Stimulated activated CD8-positive, alpha-beta memory T cell treated with anti-CD3 and anti-CD28 coated beads, Interleukin-12 subunit alpha, Interleukin-12 subunit beta, amount 100 ng/mL, for 4 hours (primary cell): ENCODE results near the gene P2RY6.
"Not testable (repeated sequence)": the region's sequence is repeated elsewhere in the genome, so short reads cannot be mapped to it uniquely, and the experiment has no call there.

ENCODE experiments used
- DNase-seq: peaks from one replicate; pipeline ENCODE4 v3.0.0-alpha.2; 2020; ENCODE audit warnings: low read depth

The P2RY6 gene

DNA sequence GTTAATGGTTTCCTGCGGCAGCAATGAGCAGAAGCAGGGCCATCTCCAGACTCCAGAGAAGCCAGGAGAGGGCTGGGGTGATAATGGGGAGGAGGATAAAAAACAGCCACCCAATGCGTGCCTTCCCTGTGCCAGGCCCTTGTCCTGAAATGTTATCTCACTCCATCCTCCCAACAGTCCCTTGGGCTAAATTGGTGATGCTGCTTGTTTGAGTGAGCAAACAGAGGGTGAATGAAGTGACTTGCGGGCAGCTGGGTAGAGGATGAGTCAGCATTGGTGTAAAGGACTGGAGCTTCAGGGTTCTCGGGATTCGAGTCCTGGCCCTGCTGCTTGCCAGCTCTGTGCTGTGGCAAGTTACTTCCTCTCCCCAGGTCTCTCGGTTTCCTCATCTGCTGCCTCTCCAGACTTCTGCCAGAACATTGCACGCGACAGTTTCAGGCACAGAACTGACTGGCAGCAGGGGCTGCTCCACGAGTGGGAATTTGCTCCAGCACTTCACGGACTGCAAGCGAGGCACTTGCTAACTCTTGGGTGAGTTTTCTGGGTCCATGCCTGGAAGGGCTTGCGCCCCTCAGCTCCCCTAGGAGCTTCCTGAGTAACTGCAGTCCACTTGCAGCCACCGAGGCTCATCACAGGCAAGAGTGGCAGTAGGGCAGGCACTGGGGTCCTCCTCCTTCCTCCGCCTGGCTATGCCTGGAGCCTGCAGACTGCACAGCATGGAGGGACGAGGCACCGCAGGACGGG is at the start of gene P2RY6:
P2RY6 (plus strand) TSS at position 403 of the 744 bp plus-strand sequence. CDS start 24,181 bp downstream, outside the sequence.
- no peak for DNase-seq

DNA sequence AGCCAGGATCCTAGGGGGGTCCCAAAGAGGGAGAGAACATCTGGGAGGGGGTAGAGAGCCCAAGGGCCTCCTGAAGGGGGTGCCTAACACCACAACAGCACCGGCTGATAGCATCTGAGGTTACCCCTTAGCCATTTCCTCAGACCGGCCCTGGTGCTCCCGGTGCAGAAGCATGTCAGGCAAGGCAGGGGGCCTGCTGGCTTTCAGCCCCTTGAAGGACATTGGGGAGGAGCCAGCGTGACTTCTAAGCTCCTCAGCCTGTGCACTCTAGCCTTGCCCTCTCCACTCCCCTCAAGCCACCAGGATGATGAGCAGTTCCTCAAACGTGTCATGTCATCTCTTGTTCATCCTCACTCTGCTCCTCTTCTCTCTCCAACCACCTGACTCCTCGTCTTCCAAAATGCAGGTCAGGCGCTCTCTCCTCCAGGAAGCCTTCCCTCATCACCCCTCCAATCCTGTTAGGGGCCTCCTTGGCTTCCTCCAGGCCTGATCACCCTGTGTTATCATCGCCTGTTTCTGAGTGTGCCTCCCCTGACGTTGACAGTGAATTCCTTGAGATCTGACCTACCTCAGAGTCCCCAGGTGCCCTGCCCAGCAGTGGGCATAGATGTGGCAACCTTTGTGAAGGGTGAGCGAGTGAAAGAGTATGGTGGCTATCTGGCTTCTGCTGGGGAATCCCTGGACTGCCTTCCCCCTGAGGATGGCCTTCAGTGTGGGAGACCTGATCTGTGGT is 48.0 kb upstream of the P2RY6 start:
- no peak for DNase-seq

DNA sequence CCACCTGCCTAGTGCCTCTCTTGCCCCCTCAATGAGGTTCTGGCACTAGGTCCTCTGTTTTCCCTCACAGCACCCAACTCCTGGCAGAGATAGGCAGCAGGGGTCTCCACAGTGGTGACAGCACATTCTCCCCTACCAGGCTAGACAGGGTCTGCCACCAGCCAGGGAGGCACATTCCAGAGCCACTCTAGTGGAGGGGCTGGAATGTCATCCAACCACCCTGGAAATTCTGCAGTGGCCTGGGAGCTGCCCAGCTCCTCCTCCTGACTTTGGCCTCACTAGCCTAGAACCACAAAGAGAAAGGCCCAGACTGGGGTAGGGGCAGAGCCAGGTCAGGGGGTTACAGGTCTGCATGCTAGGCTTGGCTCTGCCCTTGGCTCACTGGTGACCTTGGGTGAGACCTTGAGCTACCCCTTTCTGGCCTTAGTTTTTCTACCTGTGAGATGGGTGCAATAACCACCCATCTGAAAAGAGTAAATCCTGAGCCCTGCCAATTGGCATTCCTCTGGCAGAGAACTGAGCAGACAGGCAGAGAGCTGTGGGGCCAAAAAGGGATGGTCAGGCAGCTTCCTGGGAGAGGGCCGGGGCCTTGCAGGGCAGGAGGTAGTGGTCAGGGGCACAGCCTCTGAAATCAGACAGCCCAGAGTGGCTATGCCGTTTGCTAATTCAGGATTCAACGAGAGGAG is 47.0 kb upstream of the P2RY6 start:
- no peak for DNase-seq

DNA sequence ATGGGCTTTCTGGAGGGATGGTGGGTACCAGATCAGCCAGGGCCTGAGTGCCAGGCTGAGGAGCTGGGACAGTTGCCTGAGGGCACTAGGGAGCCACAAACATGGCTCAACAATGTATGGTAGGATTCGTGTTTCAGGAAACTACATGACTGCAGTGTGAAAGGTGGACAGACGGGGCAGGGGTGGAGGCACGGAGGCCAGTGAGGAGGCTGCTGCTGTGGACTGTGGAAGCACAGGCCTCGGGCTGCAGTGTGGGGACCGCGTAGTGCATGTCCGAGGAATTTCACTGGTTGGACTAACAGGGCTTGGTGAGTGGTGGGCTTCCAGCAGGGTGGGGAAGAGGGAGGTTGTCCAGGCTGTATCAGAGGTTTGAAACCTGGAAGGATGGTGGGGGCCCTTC is 46.3 kb upstream of the P2RY6 start:
- no peak for DNase-seq

GRCh38 chr11:73226297-73227006 is 45.7 kb upstream of the P2RY6 start:
- DNase-seq = no peak

GRCh38 chr11:73227571-73228211 is 44.4 kb upstream of the P2RY6 start:
- DNase-seq = no peak

GRCh38 chr11:73228268-73229134 is 43.6 kb upstream of the P2RY6 start:
- DNase-seq = no peak

- no peak for DNase-seq
These were observed 42.7 kb upstream of the P2RY6 start for GRCh38 chr11:73229321-73229895.

DNA sequence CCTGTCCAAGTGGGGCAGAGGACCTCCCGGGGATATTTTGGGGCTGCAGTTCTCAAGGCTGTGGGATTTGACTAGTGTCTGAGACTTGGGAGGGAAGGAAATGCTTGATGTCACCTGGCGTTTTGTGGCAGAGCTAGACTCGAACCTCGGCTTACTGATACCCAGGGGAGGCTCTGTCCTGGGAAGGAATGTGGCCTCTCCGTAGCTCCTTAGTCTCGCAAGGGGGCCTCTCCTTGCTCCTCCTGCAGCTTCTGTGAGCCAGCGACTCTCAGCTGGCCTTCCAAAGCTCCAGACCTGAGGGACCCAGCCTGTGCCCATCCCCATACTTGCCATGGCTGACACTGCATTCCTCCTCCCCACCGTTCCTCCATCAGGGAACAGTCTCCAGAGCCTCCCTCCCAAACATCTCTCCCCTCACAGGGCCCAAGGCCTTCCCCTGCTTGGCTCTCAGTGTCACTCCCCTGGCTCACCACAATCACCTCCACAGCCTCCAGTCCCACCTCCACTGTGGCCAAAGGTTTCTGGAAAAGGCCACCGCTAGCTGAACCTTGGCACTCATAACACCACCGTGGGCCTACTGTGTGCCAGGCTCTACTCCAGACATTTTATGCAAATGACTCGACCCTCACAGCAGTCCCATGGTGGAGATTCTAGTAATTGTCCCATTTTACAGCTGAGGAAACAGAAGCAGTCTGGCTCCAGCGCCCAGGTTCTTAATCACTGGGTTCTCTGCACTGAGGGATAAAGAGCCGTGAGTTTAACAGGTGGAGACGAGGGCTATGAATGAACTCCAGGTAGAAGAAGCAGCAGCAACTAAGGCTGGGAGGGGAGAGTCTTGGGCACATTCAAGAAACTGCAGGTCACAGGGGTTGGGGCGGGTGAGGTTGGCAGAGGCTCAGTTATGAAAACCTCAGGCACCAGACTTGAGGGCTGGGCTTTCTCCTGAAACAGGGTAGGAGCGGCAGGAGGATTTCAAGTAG is 42.0 kb upstream of the P2RY6 start:
- DNase-seq = no peak

- DNase-seq = no peak
These were observed 41.2 kb upstream of the P2RY6 start for GRCh38 chr11:73230931-73231330.

- DNase-seq = not testable (repeated sequence)
These were observed 39.7 kb upstream of the P2RY6 start for GRCh38 chr11:73232487-73232886.

DNA sequence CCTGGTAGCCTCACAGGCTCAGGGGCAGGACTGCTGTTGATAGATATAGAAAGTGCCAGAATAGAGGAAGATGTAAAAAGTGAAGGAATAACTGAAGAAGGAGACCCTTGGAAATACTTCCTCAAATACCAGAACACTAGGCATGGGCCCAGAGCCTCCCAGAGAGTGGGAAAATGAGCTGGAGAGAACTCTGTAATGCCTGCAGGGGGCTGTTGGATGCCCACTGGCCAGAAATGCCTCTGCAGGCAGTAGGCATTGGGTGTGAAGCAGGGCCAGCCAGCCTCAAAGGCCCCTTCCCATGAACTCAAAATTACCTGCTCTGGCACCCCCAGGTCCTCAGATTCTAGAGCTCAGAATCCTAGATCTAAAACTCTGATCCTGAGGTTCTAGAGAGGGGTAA is 38.9 kb upstream of the P2RY6 start:
- DNase-seq = no peak

DNA sequence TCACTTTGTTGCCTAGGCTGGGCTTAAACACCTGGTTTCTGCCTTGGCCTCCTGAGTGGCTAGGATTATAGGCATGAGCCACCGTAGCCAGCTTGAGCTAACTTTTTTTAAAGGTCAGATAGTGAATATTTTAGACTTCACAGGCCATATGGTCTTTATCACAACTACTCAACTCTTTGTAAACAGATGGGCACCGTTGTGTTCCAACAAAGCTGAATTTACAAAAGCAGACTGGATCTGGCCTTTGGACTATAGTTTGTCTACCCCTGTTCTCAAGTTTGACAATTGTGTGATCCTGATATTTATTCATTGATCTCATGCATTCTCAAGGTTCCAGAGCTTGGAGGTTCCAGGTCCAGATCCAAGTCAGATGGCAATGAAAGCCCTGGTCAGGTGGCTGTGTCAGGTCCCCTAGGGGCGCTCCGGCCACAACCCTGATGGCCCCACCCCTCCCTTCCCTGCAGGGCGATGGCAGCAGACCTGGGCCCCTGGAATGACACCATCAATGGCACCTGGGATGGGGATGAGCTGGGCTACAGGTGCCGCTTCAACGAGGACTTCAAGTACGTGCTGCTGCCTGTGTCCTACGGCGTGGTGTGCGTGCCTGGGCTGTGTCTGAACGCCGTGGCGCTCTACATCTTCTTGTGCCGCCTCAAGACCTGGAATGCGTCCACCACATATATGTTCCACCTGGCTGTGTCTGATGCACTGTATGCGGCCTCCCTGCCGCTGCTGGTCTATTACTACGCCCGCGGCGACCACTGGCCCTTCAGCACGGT is 38.3 kb upstream of the P2RY6 start:
- no peak for DNase-seq

- no peak for DNase-seq
These were observed 37.5 kb upstream of the P2RY6 start for GRCh38 chr11:73234471-73235181.

DNA sequence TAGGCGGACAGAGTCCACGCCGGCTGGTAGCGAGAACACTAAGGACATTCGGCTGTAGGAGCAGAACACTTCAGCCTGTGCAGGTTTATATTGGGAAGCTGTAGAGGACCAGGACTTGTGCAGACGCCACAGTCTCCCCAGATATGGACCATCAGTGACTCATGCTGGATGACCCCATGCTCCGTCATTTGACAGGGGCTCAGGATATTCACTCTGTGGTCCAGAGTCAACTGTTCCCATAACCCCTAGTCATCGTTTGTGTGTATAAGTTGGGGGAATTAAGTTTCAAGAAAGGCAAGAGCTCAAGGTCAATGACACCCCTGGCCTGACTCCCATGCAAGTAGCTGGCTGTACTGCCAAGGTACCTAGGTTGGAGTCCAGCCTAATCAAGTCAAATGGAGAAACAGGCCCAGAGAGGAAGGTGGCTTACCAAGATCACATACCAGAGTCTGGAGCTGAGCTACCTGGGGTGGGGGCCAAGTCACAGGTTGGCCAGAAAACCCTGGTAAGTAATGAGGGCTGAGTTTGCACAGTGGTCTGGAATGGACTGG is 36.8 kb upstream of the P2RY6 start:
- DNase-seq = no peak

GRCh38 chr11:73236205-73236765 is 35.9 kb upstream of the P2RY6 start:
- no peak for DNase-seq

- no peak for DNase-seq
These were observed 35.3 kb upstream of the P2RY6 start for GRCh38 chr11:73236854-73237253.
